ENCODE results near the gene RTN4IP1. TPM values are rescaled to one million over a fixed set of nuclear protein-coding genes. Genes with fewer than 3 reads are reported as not detected.

Gene RTN4IP1
- total RNA-seq, 1 experiment from 2014 or later = 7.3 TPM

DNA sequence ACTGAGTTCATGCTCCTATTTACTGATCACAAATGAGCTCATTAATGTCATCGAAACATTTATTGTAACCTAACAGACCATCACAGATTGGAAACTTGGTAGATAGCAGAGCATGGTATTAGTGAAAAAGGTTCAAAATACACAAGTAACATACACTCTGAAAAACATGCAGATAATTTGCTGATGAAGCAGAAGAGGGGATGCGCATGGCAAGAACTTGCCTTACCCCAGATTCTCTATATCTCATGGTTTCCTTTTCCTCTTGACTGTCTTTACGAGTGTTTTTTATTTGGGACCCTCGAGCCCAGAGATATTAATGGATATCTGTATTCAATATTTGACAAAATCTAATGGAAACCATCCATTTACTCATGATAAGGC, 37.7 kb upstream of the RTN4IP1 start:
- Histone ChIP-seq H4K20me1 (ENCODE audit: low read length) (no peaks in the 10 kb centered on the region), H3K4me3 (ENCODE audit: low read length) (no peak overlapping the region), H3K4me1 (ENCODE audit: insufficient read depth, low read length) (no peaks in the 10 kb centered on the region), H3K79me2 (ENCODE audit: low read length) (no peaks in the 10 kb centered on the region), H2AFZ (ENCODE audit: low read length) (no peak overlapping the region), H3K27me3 (ENCODE audit: low read length) (no peaks in the 10 kb centered on the region), H3K4me2 (ENCODE audit: low read length) (no peak overlapping the region), H3F3A (ENCODE audit: low read length, unreplicated experiment) (no peaks in the 10 kb centered on the region), H3K9me2 (replicated peaks; ENCODE audit: low read length) (no peaks in the 10 kb centered on the region), H3K36me3 (ENCODE audit: low read depth, low read length) (peaks cover 5% of the 10 kb centered on the region; the same call in 1 of the 2 replicates), H3K27ac (ENCODE audit: low read length) (no peak overlapping the region), H3K9ac (ENCODE audit: low read length) (no peak overlapping the region), H3K9me3 (ENCODE audit: low read length) (no peaks in the 10 kb centered on the region)
- TF ChIP-seq, protein P1, sequence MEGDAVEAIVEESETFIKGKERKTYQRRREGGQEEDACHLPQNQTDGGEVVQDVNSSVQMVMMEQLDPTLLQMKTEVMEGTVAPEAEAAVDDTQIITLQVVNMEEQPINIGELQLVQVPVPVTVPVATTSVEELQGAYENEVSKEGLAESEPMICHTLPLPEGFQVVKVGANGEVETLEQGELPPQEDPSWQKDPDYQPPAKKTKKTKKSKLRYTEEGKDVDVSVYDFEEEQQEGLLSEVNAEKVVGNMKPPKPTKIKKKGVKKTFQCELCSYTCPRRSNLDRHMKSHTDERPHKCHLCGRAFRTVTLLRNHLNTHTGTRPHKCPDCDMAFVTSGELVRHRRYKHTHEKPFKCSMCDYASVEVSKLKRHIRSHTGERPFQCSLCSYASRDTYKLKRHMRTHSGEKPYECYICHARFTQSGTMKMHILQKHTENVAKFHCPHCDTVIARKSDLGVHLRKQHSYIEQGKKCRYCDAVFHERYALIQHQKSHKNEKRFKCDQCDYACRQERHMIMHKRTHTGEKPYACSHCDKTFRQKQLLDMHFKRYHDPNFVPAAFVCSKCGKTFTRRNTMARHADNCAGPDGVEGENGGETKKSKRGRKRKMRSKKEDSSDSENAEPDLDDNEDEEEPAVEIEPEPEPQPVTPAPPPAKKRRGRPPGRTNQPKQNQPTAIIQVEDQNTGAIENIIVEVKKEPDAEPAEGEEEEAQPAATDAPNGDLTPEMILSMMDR (conservative IDR thresholded peaks at IDR 0.05; ENCODE audit: low read depth, low read length) = no peak
- no peak for TF ChIP-seq EZH2phosphoT487 (IDR thresholded peaks at IDR 0.05; ENCODE audit: borderline replicate concordance, low read length)
- TF ChIP-seq EZH2 (IDR thresholded peaks at IDR 0.05; ENCODE audit: low read length, unreplicated experiment) = no peak
- POLR2A ChIA-PET (ENCODE audit: unreplicated experiment) = no interaction called here
- no peak for ATAC-seq
- no peak for DNase-seq
- CTCF ChIA-PET = no interaction called here
- BruUV-seq (replicated peaks) = no TSS peak
- intact Hi-C loops (cut with micrococcal nuclease) = no loop called here

- H3K27ac ChIP-seq (ENCODE audit: low read length) = no peak overlapping the region
- no peak overlapping the region for H3K9ac ChIP-seq (ENCODE audit: low read length)
- H3F3A ChIP-seq (ENCODE audit: low read length, unreplicated experiment) = no peaks in the 10 kb centered on the region
- TF ChIP-seq EZH2phosphoT487 (IDR thresholded peaks at IDR 0.05; ENCODE audit: borderline replicate concordance, low read length) (no peak), EZH2 (IDR thresholded peaks at IDR 0.05; ENCODE audit: low read length, unreplicated experiment) (no peak)
- TF ChIP-seq, protein P1 (conservative IDR thresholded peaks at IDR 0.05; ENCODE audit: low read depth, low read length) = no peak
- H3K4me3 ChIP-seq (ENCODE audit: low read length) = no peak overlapping the region
- H3K4me1 ChIP-seq (ENCODE audit: insufficient read depth, low read length) = no peaks in the 10 kb centered on the region
- no peaks in the 10 kb centered on the region for H3K9me2 ChIP-seq (replicated peaks; ENCODE audit: low read length)
- DNase-seq = no peak
- H3K9me3 ChIP-seq (ENCODE audit: low read length) = no peaks in the 10 kb centered on the region
- no TSS peak for BruUV-seq (replicated peaks)
- H3K36me3 ChIP-seq (ENCODE audit: low read depth, low read length) = peaks cover 5% of the 10 kb centered on the region; the same call in 1 of the 2 replicates
- H3K27me3 ChIP-seq (ENCODE audit: low read length) = no peaks in the 10 kb centered on the region
- no peak for ATAC-seq
- H4K20me1 ChIP-seq (ENCODE audit: low read length) = no peaks in the 10 kb centered on the region
- no peak overlapping the region for H2AFZ ChIP-seq (ENCODE audit: low read length)
- ChIA-PET CTCF (no interaction called here), POLR2A (ENCODE audit: unreplicated experiment) (no interaction called here)
- intact Hi-C loops (cut with micrococcal nuclease) = no loop called here
- no peaks in the 10 kb centered on the region for H3K79me2 ChIP-seq (ENCODE audit: low read length)
- H3K4me2 ChIP-seq (ENCODE audit: low read length) = no peak overlapping the region
Measured at GRCh38 chr6:106666282-106667021, 37.2 kb upstream of the RTN4IP1 start.

GRCh38 chr6:106662458-106662857, 33.2 kb upstream of the RTN4IP1 start:
- CTCF ChIA-PET = no interaction called here
- no TSS peak for BruUV-seq (replicated peaks)

More at GRCh38 chr6:106662458-106662857, 33.2 kb upstream of the RTN4IP1 start:
- Histone ChIP-seq H3F3A (ENCODE audit: low read length, unreplicated experiment) (no peaks in the 10 kb centered on the region), H3K27me3 (ENCODE audit: low read length) (no peaks in the 10 kb centered on the region), H3K27ac (ENCODE audit: low read length) (no peak overlapping the region), H3K4me1 (ENCODE audit: insufficient read depth, low read length) (no peaks in the 10 kb centered on the region), H3K36me3 (ENCODE audit: low read depth, low read length) (peaks cover 17% of the 10 kb centered on the region), H3K4me3 (ENCODE audit: low read length) (no peak overlapping the region), H3K9me2 (replicated peaks; ENCODE audit: low read length) (no peaks in the 10 kb centered on the region), H3K4me2 (ENCODE audit: low read length) (no peak overlapping the region), H3K9me3 (ENCODE audit: low read length) (0 out of 2 replicates have a peak, but pooled peaks cover 4% of the 10 kb centered on the region), H4K20me1 (ENCODE audit: low read length) (no peaks in the 10 kb centered on the region), H2AFZ (ENCODE audit: low read length) (no peak overlapping the region), H3K9ac (ENCODE audit: low read length) (no peak overlapping the region), H3K79me2 (ENCODE audit: low read length) (no peaks in the 10 kb centered on the region)
- DNase-seq (no peak), ATAC-seq (no peak)
- POLR2A ChIA-PET (ENCODE audit: unreplicated experiment) = no interaction called here
- no peak for TF ChIP-seq EZH2 (IDR thresholded peaks at IDR 0.05; ENCODE audit: low read length, unreplicated experiment)
- TF ChIP-seq, protein P1 (conservative IDR thresholded peaks at IDR 0.05; ENCODE audit: low read depth, low read length) = no peak
- TF ChIP-seq EZH2phosphoT487 (IDR thresholded peaks at IDR 0.05; ENCODE audit: borderline replicate concordance, low read length) = no peak
- intact Hi-C loops (cut with micrococcal nuclease) = no loop called here

Data from PC-3 (cell line).